ENCODE data around the gene APOOL. TPM values are rescaled to one million over a fixed set of nuclear protein-coding genes. Genes with fewer than 3 reads are reported as not detected.
A peak's percentile ranks its signal among the peaks of the same experiment; 100 is the strongest.

Gene APOOL
- total and polyA plus RNA-seq, 10 of the 15 experiments (the other 5 are each of a cell fraction or from before 2014, with no cell fraction given): 4.4 to 14.7 (median 7.7) TPM

- intact Hi-C loops (cut with micrococcal nuclease; ENCODE audit: unreplicated experiment) (loop anchor here (1.0 to 5.0 kb wide), 3 partner anchors 133 to 433 kb away; partner anchors contain the start of gene POF1B), in situ Hi-C loops (cut with MboI) (loop anchor here (5.0 kb wide), 1 partner anchor 436 kb away; no protein-coding TSS in a partner anchor)
- H3K9ac ChIP-seq (ENCODE audit: control insufficient read depth, insufficient read depth, low read length): no peak overlapping the region
- H3K9me3 ChIP-seq (replicated peaks; ENCODE audit: control insufficient read depth, insufficient read depth, low read length): no peaks in the 10 kb centered on the region
- RAD21 ChIA-PET (ENCODE audit: unreplicated experiment): interaction anchor here (0.8 to 2.0 kb wide), 10 partner anchors 10 to 433 kb away, joined by 3 to 13 read pairs (median 3); no protein-coding TSS in a partner anchor
- H3K4me3 ChIP-seq: no peak overlapping the region
- CTCF ChIA-PET: interaction anchor here (0.5 to 6.6 kb wide), 31 partner anchors 10 to 1835 kb away, joined by 3 to 66 read pairs (median 3); no protein-coding TSS in a partner anchor
- 49% methylated on average over 2 of the region's 2 CpGs for WGBS (ENCODE audit: insufficient coverage, insufficient replicate concordance, low lambda C conversion rate, missing lambda C conversion rate)
- no peaks in the 10 kb centered on the region for H3K79me2 ChIP-seq (ENCODE audit: control insufficient read depth, insufficient read depth, low read length)
- H3K36me3 ChIP-seq (ENCODE audit: control insufficient read depth in 2 of 2, insufficient read depth in 2 of 2, low read length in 1 of 2): no peaks in the 10 kb centered on the region
- no TSS peak for BruUV-seq (replicated peaks)
- no peak overlapping the region for H3K27ac ChIP-seq (ENCODE audit: control insufficient read depth, insufficient read depth)
- no peaks in the 10 kb centered on the region for H3K27me3 ChIP-seq (replicated peaks in 1 of 2; ENCODE audit: control insufficient read depth in 2 of 2, insufficient read depth in 2 of 2, low read length in 1 of 2)
- no peak overlapping the region for H3K4me2 ChIP-seq (ENCODE audit: control insufficient read depth, insufficient read depth)
- no peak for TF ChIP-seq PBX3 (IDR thresholded peaks at IDR 0.05; ENCODE audit: insufficient replicate concordance, low read depth, low read length)
- TF ChIP-seq SMARCA5 (IDR thresholded peaks at IDR 0.05): no peak
- TF ChIP-seq ZSCAN29 (IDR thresholded peaks at IDR 0.05): no peak
- peak; percentile 58 to 69 (median 64) for TF ChIP-seq CTCF (IDR thresholded peaks at IDR 0.05 in 2 of 3, conservative IDR thresholded peaks at IDR 0.05 in 1 of 3; ENCODE audit: control insufficient read depth in 2 of 3, extremely low read depth in 1 of 3, insufficient read depth in 1 of 3, low read depth in 3 of 3, low read length in 3 of 3)
- TF ChIP-seq ZNF24 (IDR thresholded peaks at IDR 0.05): no peak
- peak; percentile 71; the same call in 1 of the 2 replicates for TF ChIP-seq SMC3 (IDR thresholded peaks at IDR 0.05; ENCODE audit: borderline replicate concordance, low read length)
- TF ChIP-seq RAD21 (IDR thresholded peaks at IDR 0.05; ENCODE audit: insufficient read depth, low read depth, low read length): peak; percentile 73
- H2AFZ ChIP-seq (ENCODE audit: control insufficient read depth, low read depth, low read length): no peak overlapping the region
- SMC1A ChIA-PET (ENCODE audit: uncharacterized antibody, unreplicated experiment): interaction anchor here (0.7 to 3.5 kb wide), 11 partner anchors 14 to 518 kb away, joined by 3 to 19 read pairs (median 4); partner anchors contain the start of genes SATL1 and ZNF711
- POLR2A ChIA-PET: no interaction called here
- no peaks in the 10 kb centered on the region for H4K20me1 ChIP-seq (ENCODE audit: control insufficient read depth, insufficient read depth)
- FAIRE-seq (peak; percentile 83), ATAC-seq (no peak), DNase-seq (ENCODE audit: low read depth, low spot score) (no peak)
- H3K4me1 ChIP-seq (ENCODE audit: control insufficient read depth, insufficient read depth, low read length): no peaks in the 10 kb centered on the region
Measured at GRCh38 chrX:85111347-85111746, 107.7 kb downstream of the APOOL start.
